Osteocyte (in vitro differentiated cells): ENCODE measurements around the gene MEGF6. TPM values are rescaled to one million over a fixed set of nuclear protein-coding genes. Genes with fewer than 3 reads are reported as not detected.

Experiments used
- DNase-seq: peaks from one replicate; pipeline ENCODE4 v3.0.0; 2021; ENCODE audit warnings: mixed read lengths; ENCODE audit not compliant: unreplicated experiment; ENCODE audit errors: extremely low spot score
- H3K27ac Mint-ChIP-seq: one replicate; pipeline ENCODE4 v1.8.0; 2021; ENCODE audit warnings: mild to moderate bottlenecking, mixed read lengths; ENCODE audit not compliant: unreplicated experiment
- H3K27me3 Mint-ChIP-seq: one replicate; pipeline ENCODE4 v1.8.0; 2021; ENCODE audit warnings: mixed read lengths; ENCODE audit not compliant: unreplicated experiment
- H3K36me3 Mint-ChIP-seq: one replicate; pipeline ENCODE4 v1.8.0; 2021; ENCODE audit warnings: mixed read lengths; ENCODE audit not compliant: unreplicated experiment
- H3K4me1 Mint-ChIP-seq: one replicate; pipeline ENCODE4 v1.8.0; 2021; ENCODE audit warnings: mixed read lengths; ENCODE audit not compliant: unreplicated experiment
- H3K4me3 Mint-ChIP-seq: one replicate; pipeline ENCODE4 v1.8.0; 2021; ENCODE audit warnings: mild to moderate bottlenecking, moderate library complexity, mixed read lengths; ENCODE audit not compliant: unreplicated experiment
- H3K9me3 Mint-ChIP-seq: one replicate; pipeline ENCODE4 v1.8.0; 2021; ENCODE audit warnings: mixed read lengths; ENCODE audit not compliant: unreplicated experiment
- CTCF ChIP-seq: fragments of 200-600 bp; sonication (generic); IDR thresholded peaks from 2 replicates; pipeline ENCODE4 v1.5.0; 2021; ENCODE audit warnings: antibody characterized with exemption, mild to moderate bottlenecking, moderate library complexity
- total RNA-seq: library from RNA; stranded (reverse); gene quantifications from 2 replicates; pipeline ENCODE4 v1.2.1, GENCODE V29; 2021

The MEGF6 gene
- total RNA-seq, 1 donor from 2014 or later: 255 TPM

- Mint-ChIP-seq H3K36me3 (peaks cover 18% of the 10 kb centered on the region), H3K9me3 (no peaks in the 10 kb centered on the region), H3K27ac (peak overlapping the region; percentile 82), H3K4me1 (peaks cover 29% of the 10 kb centered on the region), H3K27me3 (no peaks in the 10 kb centered on the region), H3K4me3 (no peak overlapping the region)
- no peak for DNase-seq
- TF ChIP-seq CTCF: no peak
Observed at GRCh38 chr1:3504822-3505153, 106.5 kb downstream of the MEGF6 start.

- peak; percentile 93 for DNase-seq
- Mint-ChIP-seq H3K27me3 (no peaks in the 10 kb centered on the region), H3K27ac (peak overlapping the region; percentile 82)
Observed at GRCh38 chr1:3504151-3504821, 107.0 kb downstream of the MEGF6 start.

GRCh38 chr1:3503525-3503886, 107.8 kb downstream of the MEGF6 start:
- TF ChIP-seq CTCF: no peak
- peak overlapping the region; percentile 77 for H3K27ac Mint-ChIP-seq
- no peaks in the 10 kb centered on the region for H3K27me3 Mint-ChIP-seq

More at GRCh38 chr1:3504151-3504821, 107.0 kb downstream of the MEGF6 start:
- Mint-ChIP-seq H3K4me1 (peaks cover 29% of the 10 kb centered on the region), H3K9me3 (no peaks in the 10 kb centered on the region), H3K36me3 (peaks cover 18% of the 10 kb centered on the region), H3K4me3 (no peak overlapping the region)
- no peak for TF ChIP-seq CTCF

GRCh38 chr1:3502641-3503524, 108.4 kb downstream of the MEGF6 start:
- no peaks in the 10 kb centered on the region for H3K9me3 Mint-ChIP-seq
- H3K4me1 Mint-ChIP-seq: peaks cover 29% of the 10 kb centered on the region
- TF ChIP-seq CTCF: no peak
- no peak overlapping the region for H3K4me3 Mint-ChIP-seq
- H3K27me3 Mint-ChIP-seq: no peaks in the 10 kb centered on the region
- H3K27ac Mint-ChIP-seq: peak overlapping the region; percentile 77
- DNase-seq: no peak
- H3K36me3 Mint-ChIP-seq: peaks cover 15% of the 10 kb centered on the region

More at GRCh38 chr1:3503525-3503886, 107.8 kb downstream of the MEGF6 start:
- DNase-seq: no peak
- Mint-ChIP-seq H3K9me3 (no peaks in the 10 kb centered on the region), H3K4me3 (no peak overlapping the region), H3K4me1 (peaks cover 29% of the 10 kb centered on the region), H3K36me3 (peaks cover 18% of the 10 kb centered on the region)
